Neural cell (in vitro differentiated cells): ENCODE data around the gene C1orf35.

Experiments used
- CTCF ChIP-seq: fragments of 450-650 bp; IDR thresholded peaks from 2 replicates; pipeline ENCODE4 v1.5.1; 2014; ENCODE audit warnings: antibody characterized with exemption, mild to moderate bottlenecking, moderate library complexity; ENCODE audit not compliant: poor library complexity, severe bottlenecking
- EP300 ChIP-seq: fragments of 450-650 bp; conservative IDR thresholded peaks from 2 replicates; pipeline ENCODE4 v1.6.1; 2014; ENCODE audit warnings: antibody characterized with exemption, mild to moderate bottlenecking, moderate library complexity; ENCODE audit not compliant: poor library complexity, severe bottlenecking
- EZH2 ChIP-seq: fragments of 200-600, 300-800 bp; shearing (Covaris generic), sonication (generic); IDR thresholded peaks from 2 replicates; pipeline ENCODE4 v1.6.1; 2014; ENCODE audit warnings: antibody characterized with exemption, low read length, borderline replicate concordance, mild to moderate bottlenecking; ENCODE audit not compliant: insufficient read depth, poor library complexity, severe bottlenecking
- MXI1 ChIP-seq: fragments of 450-650 bp; conservative IDR thresholded peaks from 2 replicates; pipeline ENCODE4 v1.6.1; 2014; ENCODE audit warnings: antibody characterized with exemption, mild to moderate bottlenecking; ENCODE audit not compliant: poor library complexity, severe bottlenecking
- POLR2AphosphoS5 ChIP-seq: IDR thresholded peaks from 2 replicates; pipeline ENCODE4 v1.6.1; 2012
- RAD21 ChIP-seq: fragments of 450-650 bp; conservative IDR thresholded peaks from 2 replicates; pipeline ENCODE4 v1.6.1; 2014; ENCODE audit warnings: antibody characterized with exemption, mild to moderate bottlenecking, moderate library complexity
- SMC3 ChIP-seq: fragments of 450-650 bp; conservative IDR thresholded peaks from 2 replicates; pipeline ENCODE4 v1.6.1; 2014; ENCODE audit warnings: antibody characterized with exemption, mild to moderate bottlenecking, moderate library complexity; ENCODE audit not compliant: poor library complexity
- TAF1 ChIP-seq: IDR thresholded peaks from 2 replicates; pipeline ENCODE4 v1.6.1; 2012; ENCODE audit warnings: low read depth
- TF ChIP-seq, protein P1 (sequence below): IDR thresholded peaks from 2 replicates; pipeline ENCODE4 v1.6.1; 2012; ENCODE audit warnings: borderline replicate concordance

DNA sequence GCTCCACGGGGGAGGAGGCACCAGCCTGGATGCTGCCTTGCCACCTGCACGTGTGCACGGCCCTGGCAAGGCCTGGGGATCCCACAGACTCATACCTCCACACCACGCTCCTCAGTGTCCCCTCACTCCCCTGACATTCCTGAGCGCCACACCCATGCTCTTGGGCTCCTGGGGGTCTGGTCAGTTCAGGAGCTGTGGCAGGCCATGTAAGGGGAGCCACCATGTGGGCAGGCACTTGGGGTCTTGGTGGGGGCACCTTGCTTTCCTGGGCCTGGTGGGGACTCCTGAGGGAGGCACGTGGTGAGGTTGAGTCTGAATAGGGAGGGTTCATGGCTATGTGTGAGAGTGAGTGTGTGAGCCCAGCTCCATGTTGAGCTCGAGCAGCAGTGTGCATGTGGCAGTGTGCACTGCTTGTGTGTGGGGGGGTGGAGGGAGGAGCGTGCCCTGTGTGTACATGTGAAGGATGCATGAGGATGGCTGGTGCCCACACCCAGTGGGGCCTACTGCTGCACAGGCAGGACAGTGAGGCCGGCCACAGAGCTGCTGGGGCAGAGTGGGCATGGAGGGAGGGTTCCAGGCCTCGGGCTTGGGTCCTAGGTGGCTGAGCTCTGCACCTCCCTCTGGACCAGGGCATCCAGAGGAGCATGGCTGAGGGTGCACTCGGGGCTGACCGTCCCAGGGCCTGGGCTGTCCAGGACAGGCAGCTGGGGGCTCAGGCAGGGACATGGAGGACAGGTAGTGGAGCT, 48.2 kb upstream of the C1orf35 start:
- TF ChIP-seq CTCF (no peak), EZH2 (no peak), EP300 (no peak), TAF1 (no peak), MXI1 (no peak), POLR2AphosphoS5 (no peak), SMC3 (no peak), RAD21 (no peak)
- TF ChIP-seq, protein P1, sequence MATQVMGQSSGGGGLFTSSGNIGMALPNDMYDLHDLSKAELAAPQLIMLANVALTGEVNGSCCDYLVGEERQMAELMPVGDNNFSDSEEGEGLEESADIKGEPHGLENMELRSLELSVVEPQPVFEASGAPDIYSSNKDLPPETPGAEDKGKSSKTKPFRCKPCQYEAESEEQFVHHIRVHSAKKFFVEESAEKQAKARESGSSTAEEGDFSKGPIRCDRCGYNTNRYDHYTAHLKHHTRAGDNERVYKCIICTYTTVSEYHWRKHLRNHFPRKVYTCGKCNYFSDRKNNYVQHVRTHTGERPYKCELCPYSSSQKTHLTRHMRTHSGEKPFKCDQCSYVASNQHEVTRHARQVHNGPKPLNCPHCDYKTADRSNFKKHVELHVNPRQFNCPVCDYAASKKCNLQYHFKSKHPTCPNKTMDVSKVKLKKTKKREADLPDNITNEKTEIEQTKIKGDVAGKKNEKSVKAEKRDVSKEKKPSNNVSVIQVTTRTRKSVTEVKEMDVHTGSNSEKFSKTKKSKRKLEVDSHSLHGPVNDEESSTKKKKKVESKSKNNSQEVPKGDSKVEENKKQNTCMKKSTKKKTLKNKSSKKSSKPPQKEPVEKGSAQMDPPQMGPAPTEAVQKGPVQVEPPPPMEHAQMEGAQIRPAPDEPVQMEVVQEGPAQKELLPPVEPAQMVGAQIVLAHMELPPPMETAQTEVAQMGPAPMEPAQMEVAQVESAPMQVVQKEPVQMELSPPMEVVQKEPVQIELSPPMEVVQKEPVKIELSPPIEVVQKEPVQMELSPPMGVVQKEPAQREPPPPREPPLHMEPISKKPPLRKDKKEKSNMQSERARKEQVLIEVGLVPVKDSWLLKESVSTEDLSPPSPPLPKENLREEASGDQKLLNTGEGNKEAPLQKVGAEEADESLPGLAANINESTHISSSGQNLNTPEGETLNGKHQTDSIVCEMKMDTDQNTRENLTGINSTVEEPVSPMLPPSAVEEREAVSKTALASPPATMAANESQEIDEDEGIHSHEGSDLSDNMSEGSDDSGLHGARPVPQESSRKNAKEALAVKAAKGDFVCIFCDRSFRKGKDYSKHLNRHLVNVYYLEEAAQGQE: no peak
